Endometrial microvascular endothelial cells (primary cell): ENCODE results near the gene KLK14. TPM values are rescaled to one million over a fixed set of nuclear protein-coding genes. Genes with fewer than 3 reads are reported as not detected.

Experiments
- in situ Hi-C: cut with HindIII; loops from 2 replicates; pipeline ENCODE4 v1.10.0; 2017; ENCODE audit warnings: low sequenced_read_pairs, low pct_unique_long_range_greater_than_20kb; ENCODE audit errors: inconsistent ontology term
- total RNA-seq: library from RNA; depleted of rRNA; stranded (reverse); fragments of >200 nt; gene quantifications from one replicate; pipeline ENCODE4 v1.2.3, GENCODE V29; 2015; ENCODE audit errors: inconsistent ontology term

Gene KLK14
- total RNA-seq, 1 donor from 2014 or later, result not detected

- in situ Hi-C loops, result no loop called here
Observed at GRCh38 chr19:51111606-51112005, 28.9 kb upstream of the KLK14 start.

GRCh38 chr19:51110666-51110971 is 27.9 kb upstream of the KLK14 start:
- in situ Hi-C loops, result no loop called here

DNA sequence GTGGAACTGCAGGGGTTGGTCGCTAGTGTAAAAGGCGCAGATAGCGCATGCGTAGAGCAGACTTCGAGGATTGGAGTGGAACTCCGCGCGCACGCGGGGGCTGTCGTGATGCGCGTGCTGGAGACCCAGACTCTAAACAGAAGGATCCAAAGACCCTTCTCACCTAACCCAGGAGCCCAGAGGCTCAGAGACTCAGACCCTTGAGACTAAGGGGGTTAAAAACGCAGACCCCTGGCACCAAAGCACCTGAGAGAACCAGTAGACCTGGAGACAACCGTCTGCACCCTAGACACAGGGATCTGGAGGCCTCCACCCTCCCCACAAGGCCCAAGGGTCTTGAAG is 26.1 kb upstream of the KLK14 start:
- in situ Hi-C loops, result no loop called here

GRCh38 chr19:51108066-51108804 is 25.5 kb upstream of the KLK14 start, which contains the start of gene CTU1:
TSS of gene CTU1 (minus strand) at chr19:51108409. CDS start at chr19:51104569, 3,840 bp downstream.
- in situ Hi-C loops, result no loop called here

DNA sequence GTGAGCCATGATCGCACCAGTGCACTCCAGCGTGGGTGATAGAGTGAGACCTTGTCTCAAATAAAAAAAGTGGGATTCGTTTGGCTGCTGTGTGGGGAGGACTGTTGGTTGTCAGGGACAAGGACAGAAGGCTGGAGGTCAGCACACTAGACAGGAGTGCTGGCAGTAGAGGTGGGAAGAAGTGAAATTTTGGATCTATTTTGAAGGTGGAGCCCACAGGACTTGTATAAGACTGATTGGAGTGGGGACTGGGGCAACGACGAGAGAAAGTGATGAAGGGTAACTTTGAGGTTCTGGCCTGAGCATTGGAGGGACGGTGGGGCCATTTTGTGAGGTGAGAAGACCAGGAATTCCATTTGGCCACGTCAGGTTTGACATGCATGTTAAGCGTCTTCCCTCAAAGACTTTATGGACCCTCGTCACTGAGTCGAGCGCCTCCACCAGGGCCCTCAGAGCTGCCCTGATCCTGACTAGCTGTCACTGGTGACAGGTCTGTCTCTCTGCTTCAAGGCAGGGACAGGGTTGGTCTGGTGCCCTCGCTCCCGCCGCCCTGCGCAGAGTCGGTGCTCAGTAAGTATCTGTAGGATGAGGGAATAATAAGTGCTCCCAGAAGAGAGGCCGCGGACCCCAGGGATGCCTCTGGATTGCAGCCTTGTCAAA is 24.8 kb upstream of the KLK14 start:
- in situ Hi-C loops, result no loop called here

DNA sequence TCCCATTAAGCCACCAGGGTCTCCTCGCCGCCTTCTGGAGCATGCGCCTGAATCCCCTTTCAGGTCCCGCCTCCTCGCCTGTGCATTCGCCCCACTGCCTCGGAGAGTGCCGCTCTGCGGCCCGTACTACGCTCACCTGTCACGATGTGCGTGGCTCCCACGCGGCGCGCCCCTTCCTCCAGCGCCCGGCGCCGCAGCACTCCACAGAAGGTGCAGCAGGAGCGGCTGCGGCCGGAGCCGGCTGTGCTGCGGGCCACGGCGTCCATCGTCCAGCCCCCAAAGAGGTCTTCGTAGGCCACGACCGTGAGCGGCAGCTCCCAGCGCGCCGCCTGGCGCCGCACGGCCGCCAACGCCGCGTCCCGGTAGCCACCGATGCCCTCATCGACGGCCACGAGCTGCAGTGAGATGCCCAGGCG is 21.2 kb upstream of the KLK14 start:
- in situ Hi-C loops, result no loop called here

DNA sequence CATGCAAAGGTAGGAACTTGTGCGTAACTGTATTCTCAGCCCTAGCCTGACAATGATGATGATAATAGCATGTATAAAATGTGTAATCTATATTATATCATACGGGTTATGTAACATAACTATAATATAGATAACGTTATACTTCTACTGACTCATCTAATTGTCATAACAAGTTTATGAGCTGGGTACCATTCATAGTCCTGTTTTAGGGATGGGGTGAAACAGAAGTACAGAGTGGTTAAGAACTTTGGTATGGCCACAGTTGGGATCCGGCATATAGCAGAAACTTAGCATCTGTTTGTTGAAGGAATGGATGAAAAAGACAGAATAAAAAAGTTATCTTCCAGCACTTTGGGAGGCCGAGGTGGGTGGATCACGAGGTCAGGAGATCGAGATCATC is 20.3 kb upstream of the KLK14 start:
- in situ Hi-C loops, result no loop called here

- in situ Hi-C loops, result no loop called here
Observed at GRCh38 chr19:51101171-51101865, 18.6 kb upstream of the KLK14 start.

- in situ Hi-C loops, result no loop called here
Observed at GRCh38 chr19:51100601-51101000, 17.9 kb upstream of the KLK14 start.

- in situ Hi-C loops, result no loop called here
Observed at GRCh38 chr19:51099047-51099382, 16.3 kb upstream of the KLK14 start.

DNA sequence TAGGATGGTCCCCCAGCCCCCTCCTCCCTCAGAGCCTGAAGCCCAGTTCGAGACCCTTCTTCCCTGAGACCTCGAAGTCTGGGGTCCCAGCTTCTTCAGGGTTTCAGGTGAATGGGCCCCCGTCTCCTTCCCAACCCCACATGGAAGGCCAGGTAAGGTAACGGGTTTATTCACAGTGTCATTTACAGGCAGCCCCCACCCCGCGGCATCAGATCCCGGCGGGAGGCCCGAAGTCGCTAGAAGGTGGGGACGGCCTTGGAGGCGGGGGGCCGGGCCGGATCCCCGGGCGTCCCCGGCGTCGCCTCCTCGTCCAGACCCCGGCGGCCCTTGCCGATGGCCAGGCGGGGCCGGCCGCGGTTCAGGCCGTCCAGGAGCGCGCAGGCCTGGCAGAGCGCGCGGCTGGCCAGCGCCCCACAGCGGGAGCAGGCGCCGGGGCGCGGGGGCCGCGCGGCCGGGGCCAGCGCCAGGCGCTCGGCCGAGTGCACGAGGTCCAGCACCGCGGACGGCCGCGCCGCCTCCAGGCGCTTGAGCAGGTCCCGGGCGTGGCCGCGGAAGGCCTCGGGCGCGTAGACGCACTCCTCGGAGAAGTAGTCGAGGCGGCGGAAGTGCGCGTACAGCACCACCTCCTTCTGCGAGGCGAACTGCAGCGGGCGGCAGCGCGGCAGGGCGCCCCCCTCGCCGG is 15.8 kb upstream of the KLK14 start:
- in situ Hi-C loops, result no loop called here

GRCh38 chr19:51097796-51098195 is 15.1 kb upstream of the KLK14 start:
- in situ Hi-C loops, result no loop called here

GRCh38 chr19:51097166-51097738 is 14.6 kb upstream of the KLK14 start:
- in situ Hi-C loops, result no loop called here

GRCh38 chr19:51096473-51097165 is 13.9 kb upstream of the KLK14 start:
- in situ Hi-C loops, result no loop called here

GRCh38 chr19:51094696-51095279 is 12.1 kb upstream of the KLK14 start:
- in situ Hi-C loops, result no loop called here

- in situ Hi-C loops, result no loop called here
Observed at GRCh38 chr19:51093510-51094345, 11.0 kb upstream of the KLK14 start.

DNA sequence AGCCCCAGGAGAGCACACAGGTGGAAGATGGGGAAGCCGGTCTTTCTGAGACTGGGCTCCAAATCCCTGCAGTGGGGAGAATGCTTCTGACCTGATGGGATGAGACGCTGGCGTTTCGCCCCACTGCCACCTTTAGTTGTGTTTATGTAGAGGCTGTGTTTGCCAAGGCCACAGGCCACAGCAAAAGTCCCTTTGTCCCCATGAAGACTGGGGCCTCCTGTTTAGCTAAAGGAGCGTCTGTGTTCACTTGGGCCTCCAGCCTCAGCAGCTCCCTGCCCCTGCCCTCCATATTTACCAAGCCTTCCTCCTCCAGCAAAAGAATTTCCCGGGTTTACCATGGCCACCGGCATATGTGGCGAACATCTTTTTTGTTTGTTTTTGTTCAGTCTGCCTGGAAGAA is 10.4 kb upstream of the KLK14 start:
- in situ Hi-C loops, result no loop called here
